H9 (cell line): ENCODE measurements around the gene LNX2. TPM values are rescaled to one million over a fixed set of nuclear protein-coding genes. Genes with fewer than 3 reads are reported as not detected.

ENCODE experiments used
- DNase-seq: peaks from one replicate; pipeline ENCODE4 v3.0.0-alpha.2; 2017
- H2AFZ ChIP-seq: one replicate; pipeline ENCODE4 v1.6.1; 2013; ENCODE audit warnings: mild to moderate bottlenecking, low read length, control low read depth, moderate library complexity
- H2AK5ac ChIP-seq: 2 replicates; pipeline ENCODE4 v1.6.1; 2013; ENCODE audit warnings: low read length, control low read depth, mixed read lengths; ENCODE audit not compliant: insufficient read length
- H2BK120ac ChIP-seq: one replicate; pipeline ENCODE4 v1.6.1; 2013; ENCODE audit warnings: low read depth, mild to moderate bottlenecking, low read length, control low read depth, inconsistent platforms; ENCODE audit not compliant: poor library complexity, severe bottlenecking
- H2BK12ac ChIP-seq: 2 replicates; pipeline ENCODE4 v1.6.1; 2013; ENCODE audit warnings: low read length, control low read depth, mixed read lengths, low read depth; ENCODE audit not compliant: insufficient read length
- H2BK15ac ChIP-seq: 2 replicates; pipeline ENCODE4 v1.6.1; 2013; ENCODE audit warnings: low read depth, low read length, control low read depth
- H2BK20ac ChIP-seq: one replicate; pipeline ENCODE4 v1.6.1; 2013; ENCODE audit warnings: low read depth, mild to moderate bottlenecking, low read length, control low read depth, inconsistent platforms; ENCODE audit not compliant: poor library complexity, severe bottlenecking
- H2BK5ac ChIP-seq: 2 replicates; pipeline ENCODE4 v1.6.1; 2013; ENCODE audit warnings: low read length, control low read depth, mixed read lengths; ENCODE audit not compliant: insufficient read length
- H3K14ac ChIP-seq: 2 replicates; pipeline ENCODE4 v1.6.1; 2013; ENCODE audit warnings: low read length, control low read depth; ENCODE audit not compliant: insufficient read depth
- H3K18ac ChIP-seq: 2 replicates; pipeline ENCODE4 v1.6.1; 2013; ENCODE audit warnings: low read depth, mild to moderate bottlenecking, mixed read lengths, low read length, control low read depth; ENCODE audit not compliant: insufficient read length
- H3K23ac ChIP-seq: 2 replicates; pipeline ENCODE4 v1.6.1; 2013; ENCODE audit warnings: low read length, control low read depth, mixed read lengths, low read depth; ENCODE audit not compliant: insufficient read length
- H3K23me2 ChIP-seq: 2 replicates; pipeline ENCODE4 v1.6.1; 2013; ENCODE audit warnings: low read depth, mild to moderate bottlenecking, mixed read lengths, low read length, control low read depth; ENCODE audit not compliant: insufficient read length, poor library complexity, severe bottlenecking
- H3K27ac ChIP-seq: 2 replicates; pipeline ENCODE4 v1.5.1; 2013; ENCODE audit warnings: low read length, control low read depth, mixed read lengths, low read depth; ENCODE audit not compliant: insufficient read length
- H3K27me3 ChIP-seq: 2 replicates; pipeline ENCODE4 v1.6.1; 2013; ENCODE audit warnings: low read length, control low read depth, inconsistent platforms; ENCODE audit not compliant: insufficient read depth
- H3K4ac ChIP-seq: 2 replicates; pipeline ENCODE4 v1.6.1; 2013; ENCODE audit warnings: low read depth, mild to moderate bottlenecking, control low read depth, inconsistent platforms, low read length, moderate library complexity
- H3K4me1 ChIP-seq: 2 replicates; pipeline ENCODE4 v1.6.1; 2013; ENCODE audit warnings: low read length, control low read depth, inconsistent platforms; ENCODE audit not compliant: insufficient read depth
- H3K4me2 ChIP-seq: 2 replicates; pipeline ENCODE4 v1.6.1; 2013; ENCODE audit warnings: low read length, control low read depth, mixed read lengths; ENCODE audit not compliant: insufficient read length, insufficient read depth
- H3K56ac ChIP-seq: 2 replicates; pipeline ENCODE4 v1.6.1; 2013; ENCODE audit warnings: low read depth, mild to moderate bottlenecking, mixed read lengths, low read length, control low read depth; ENCODE audit not compliant: insufficient read length
- H3K79me1 ChIP-seq: 2 replicates; pipeline ENCODE4 v1.6.1; 2013; ENCODE audit warnings: low read depth, mild to moderate bottlenecking, moderate library complexity, low read length, control low read depth, inconsistent platforms; ENCODE audit not compliant: insufficient read depth, poor library complexity, severe bottlenecking
- H3K79me2 ChIP-seq: 2 replicates; pipeline ENCODE4 v1.6.1; 2013; ENCODE audit warnings: low read length, control low read depth, inconsistent platforms; ENCODE audit not compliant: insufficient read depth
- H3K9ac ChIP-seq: 2 replicates; pipeline ENCODE4 v1.6.1; 2013; ENCODE audit warnings: low read length, control low read depth, mixed read lengths; ENCODE audit not compliant: insufficient read length; ENCODE audit errors: extremely low read depth
- H3K9me3 ChIP-seq: one replicate; pipeline ENCODE4 v1.6.1; 2013; ENCODE audit warnings: low read depth, low read length, inconsistent platforms; ENCODE audit not compliant: control insufficient read depth
- H3T11ph ChIP-seq: one replicate; pipeline ENCODE4 v1.6.1; 2013; ENCODE audit warnings: mild to moderate bottlenecking, low read length, control low read depth, inconsistent platforms
- H4K20me1 ChIP-seq: one replicate; pipeline ENCODE4 v1.6.1; 2013; ENCODE audit not compliant: control insufficient read depth, insufficient read length, insufficient read depth
- H4K5ac ChIP-seq: 2 replicates; pipeline ENCODE4 v1.6.1; 2013; ENCODE audit warnings: low read depth, mild to moderate bottlenecking, mixed read lengths, low read length, control low read depth; ENCODE audit not compliant: insufficient read length
- H4K8ac ChIP-seq: replicated peaks from 2 replicates; pipeline ENCODE4 v1.6.1; 2013; ENCODE audit warnings: low read length, control low read depth, mixed read lengths, low read depth; ENCODE audit not compliant: insufficient read length
- H4K91ac ChIP-seq: 2 replicates; pipeline ENCODE4 v1.6.1; 2013; ENCODE audit warnings: low read depth, mild to moderate bottlenecking, moderate library complexity, mixed read lengths, low read length, control low read depth; ENCODE audit not compliant: insufficient read length
- H3K27ac Mint-ChIP-seq, 3 experiments: 2 replicates in 2 of 3; 3 replicates in 1 of 3; pipeline ENCODE4 v1.8.0; 2020 to 2021; ENCODE audit warnings: mixed read lengths in 3 of 3, mild to moderate bottlenecking in 1 of 3, moderate library complexity in 1 of 3
- H3K27me3 Mint-ChIP-seq: 2 replicates; pipeline ENCODE4 v1.8.0; 2021; ENCODE audit warnings: low read depth, mild to moderate bottlenecking, moderate library complexity, mixed read lengths
- H3K36me3 Mint-ChIP-seq, 3 experiments: 2 replicates in 2 of 3; 3 replicates in 1 of 3; pipeline ENCODE4 v1.8.0; 2020 to 2021; ENCODE audit warnings: low read depth in 3 of 3, mixed read lengths in 3 of 3; ENCODE audit not compliant: insufficient read depth in 1 of 3
- H3K4me1 Mint-ChIP-seq, 2 experiments: 2 replicates each; pipeline ENCODE4 v1.8.0; 2020; ENCODE audit warnings: mixed read lengths in 2 of 2
- H3K4me3 Mint-ChIP-seq, 2 experiments: 2 replicates in 1 of 2; 3 replicates in 1 of 2; pipeline ENCODE4 v1.8.0; 2020 to 2021; ENCODE audit warnings: mild to moderate bottlenecking in 2 of 2, mixed read lengths in 2 of 2, moderate library complexity in 1 of 2
- H3K9me3 Mint-ChIP-seq, 2 experiments: 2 replicates in 1 of 2; 3 replicates in 1 of 2; pipeline ENCODE4 v1.8.0; 2020; ENCODE audit warnings: mild to moderate bottlenecking in 2 of 2, mixed read lengths in 2 of 2, moderate library complexity in 1 of 2
- WGBS: extraction: QIAGEN DNeasy Blood & Tissue Kit; methylation state at CpG from one replicate; pipeline ENCODE4 v1.1.7; 2013; ENCODE audit warnings: missing lambda C conversion rate, low lambda C conversion rate, mixed read lengths; ENCODE audit not compliant: insufficient read length; ENCODE audit errors: extremely low coverage; 5-methylcytosine and 5-hydroxymethylcytosine counted together
- total RNA-seq: library from RNA; stranded (reverse); gene quantifications from 2 replicates; pipeline ENCODE4 v1.2.1, GENCODE V29; 2021
- TF ChIP-seq, protein P1 (sequence below): fragments of 200-600 bp; sonication (generic); conservative IDR thresholded peaks from 3 replicates; pipeline ENCODE4 v1.8.0; 2021; ENCODE audit warnings: antibody characterized with exemption, mild to moderate bottlenecking

LNX2 gene
- total RNA-seq, 1 experiment from 2014 or later: 12.4 TPM

DNA sequence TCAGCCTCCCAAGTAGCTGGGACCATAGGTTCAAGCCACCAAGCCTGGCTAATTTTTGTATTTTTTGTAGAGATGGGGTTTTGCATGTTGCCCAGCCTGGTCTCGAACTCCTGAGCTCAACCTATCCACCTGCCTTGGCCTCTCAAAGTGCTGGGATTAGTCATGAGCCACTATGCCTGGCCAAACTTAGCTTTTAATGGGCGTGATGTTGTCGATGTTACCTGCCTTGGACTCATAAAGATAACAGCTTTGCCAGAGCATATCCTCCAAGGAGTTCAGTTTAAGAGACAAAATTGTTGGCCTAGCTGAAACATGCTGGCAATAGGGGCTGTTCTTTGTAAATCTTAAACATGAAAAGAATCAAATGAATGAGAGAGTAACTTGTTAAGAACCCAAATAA is 14.5 kb upstream of the LNX2 start:
- Histone ChIP-seq H3K56ac (no peak overlapping the region), H3K9ac (no peak overlapping the region)

More for the DNA sequence above, 14.5 kb upstream of the LNX2 start:
- Histone ChIP-seq H2AFZ (no peak overlapping the region), H2BK12ac (no peak overlapping the region), H3K23ac (no peak overlapping the region), H3K4ac (no peak overlapping the region), H2BK20ac (no peak overlapping the region), H4K8ac (no peak overlapping the region), H3K27ac (no peak overlapping the region), H3K14ac (no peak overlapping the region), H3K79me2 (no peaks in the 10 kb centered on the region), H4K20me1 (no peaks in the 10 kb centered on the region), H3K79me1 (no peaks in the 10 kb centered on the region), H3K4me1 (no peaks in the 10 kb centered on the region), H2BK120ac (no peak overlapping the region), H2BK15ac (no peak overlapping the region), H2AK5ac (no peak overlapping the region), H4K5ac (no peak overlapping the region), H3K18ac (no peak overlapping the region), H3K27me3 (no peaks in the 10 kb centered on the region), H3K23me2 (no peaks in the 10 kb centered on the region), H4K91ac (no peak overlapping the region), H3K4me2 (no peak overlapping the region), H2BK5ac (no peak overlapping the region), H3K9me3 (no peaks in the 10 kb centered on the region), H3T11ph (no peak overlapping the region)
- no peaks in the 10 kb centered on the region for H3K27me3 Mint-ChIP-seq
- H3K27ac Mint-ChIP-seq: no peak overlapping the region
- no peaks in the 10 kb centered on the region for H3K9me3 Mint-ChIP-seq
- TF ChIP-seq, protein P1, sequence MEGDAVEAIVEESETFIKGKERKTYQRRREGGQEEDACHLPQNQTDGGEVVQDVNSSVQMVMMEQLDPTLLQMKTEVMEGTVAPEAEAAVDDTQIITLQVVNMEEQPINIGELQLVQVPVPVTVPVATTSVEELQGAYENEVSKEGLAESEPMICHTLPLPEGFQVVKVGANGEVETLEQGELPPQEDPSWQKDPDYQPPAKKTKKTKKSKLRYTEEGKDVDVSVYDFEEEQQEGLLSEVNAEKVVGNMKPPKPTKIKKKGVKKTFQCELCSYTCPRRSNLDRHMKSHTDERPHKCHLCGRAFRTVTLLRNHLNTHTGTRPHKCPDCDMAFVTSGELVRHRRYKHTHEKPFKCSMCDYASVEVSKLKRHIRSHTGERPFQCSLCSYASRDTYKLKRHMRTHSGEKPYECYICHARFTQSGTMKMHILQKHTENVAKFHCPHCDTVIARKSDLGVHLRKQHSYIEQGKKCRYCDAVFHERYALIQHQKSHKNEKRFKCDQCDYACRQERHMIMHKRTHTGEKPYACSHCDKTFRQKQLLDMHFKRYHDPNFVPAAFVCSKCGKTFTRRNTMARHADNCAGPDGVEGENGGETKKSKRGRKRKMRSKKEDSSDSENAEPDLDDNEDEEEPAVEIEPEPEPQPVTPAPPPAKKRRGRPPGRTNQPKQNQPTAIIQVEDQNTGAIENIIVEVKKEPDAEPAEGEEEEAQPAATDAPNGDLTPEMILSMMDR: no peak
- H3K36me3 Mint-ChIP-seq: peaks cover 0 to 12% (median 1%) of the 10 kb centered on the region in 3 experiments; a peak in 3 of 7 replicates
- no CpG with 5 or more reads among the region's 3 CpGs for WGBS
- no peak overlapping the region for H3K4me3 Mint-ChIP-seq
- no peak for DNase-seq
- peaks cover 11 to 12% of the 10 kb centered on the region in 2 experiments for H3K4me1 Mint-ChIP-seq
